NCI-H1930 (cell line): Measurements from ENCODE around the gene MARCKSL1.
"Not testable (repeated sequence)": the region's sequence is repeated elsewhere in the genome, so short reads cannot be mapped to it uniquely, and the experiment has no call there.

Experiments
- DNase-seq, 2 experiments: peaks; one replicate each; lab custom pipeline; 2025; lab: John Stamatoyannopoulos, UW

Gene MARCKSL1, protein sequence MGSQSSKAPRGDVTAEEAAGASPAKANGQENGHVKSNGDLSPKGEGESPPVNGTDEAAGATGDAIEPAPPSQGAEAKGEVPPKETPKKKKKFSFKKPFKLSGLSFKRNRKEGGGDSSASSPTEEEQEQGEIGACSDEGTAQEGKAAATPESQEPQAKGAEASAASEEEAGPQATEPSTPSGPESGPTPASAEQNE

GRCh38 chr1:32335790-32336590 lies at the start of gene MARCKSL1:
TSS of gene MARCKSL1 (minus strand) at chr1:32336233. CDS start at chr1:32336033, 200 bp downstream.
- peak; percentile 62 to 70 for DNase-seq

- DNase-seq: no peak
These were observed 44.0 kb upstream of the MARCKSL1 start for GRCh38 chr1:32380057-32380456.

DNA sequence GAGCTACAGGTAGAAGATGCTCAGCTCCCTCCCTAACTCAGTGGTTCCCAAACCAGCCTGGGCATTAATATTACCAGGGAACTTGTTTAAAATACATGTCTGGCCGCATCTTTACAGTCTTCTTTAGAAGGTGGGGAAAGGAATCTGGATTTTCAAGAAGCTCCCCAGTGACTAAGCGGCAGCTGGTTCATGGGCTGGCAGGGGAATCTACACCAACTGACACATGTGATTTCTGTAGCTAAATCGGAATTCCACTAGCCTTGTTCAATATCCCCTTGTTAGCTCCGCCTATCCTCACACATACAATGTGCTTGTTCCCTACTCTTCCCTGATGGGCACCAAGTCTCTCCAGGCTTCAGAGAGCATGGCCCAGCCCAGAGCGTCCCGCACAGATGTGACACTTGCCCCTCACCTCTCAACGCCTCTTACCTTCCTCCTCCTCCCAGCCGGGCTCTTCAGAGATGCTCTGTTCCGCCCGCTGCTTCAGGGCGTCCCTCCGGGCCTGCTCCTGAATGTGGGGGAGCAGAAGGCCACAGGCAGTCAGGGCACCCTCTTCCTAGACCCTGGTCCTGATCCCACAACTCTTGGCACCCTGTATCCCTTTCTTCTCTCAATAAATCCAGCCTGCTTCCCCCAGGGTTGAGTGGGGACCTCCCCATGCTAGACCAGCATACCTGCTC lies 41.6 kb upstream of the MARCKSL1 start:
- DNase-seq: no peak

DNA sequence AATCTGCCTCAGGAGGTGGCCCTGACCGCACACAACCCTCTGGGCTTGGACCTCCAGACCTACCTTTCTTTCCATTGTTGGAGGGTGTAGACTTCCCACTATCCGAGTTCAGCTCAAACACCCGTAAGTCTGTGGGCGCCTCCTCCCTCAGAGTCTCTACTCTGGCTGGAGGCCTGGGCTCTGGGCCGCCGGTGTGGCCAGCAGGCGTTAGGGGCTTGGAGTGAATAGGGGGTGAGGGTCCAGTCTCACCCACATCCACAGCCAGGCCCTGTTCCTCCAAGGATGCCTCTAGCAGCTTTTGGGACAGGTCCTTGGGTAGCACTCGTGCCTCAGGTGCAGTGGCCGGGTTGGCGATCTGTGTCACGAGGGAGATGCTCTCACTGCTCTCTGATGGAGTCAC lies 40.2 kb upstream of the MARCKSL1 start:
- no peak for DNase-seq

DNA sequence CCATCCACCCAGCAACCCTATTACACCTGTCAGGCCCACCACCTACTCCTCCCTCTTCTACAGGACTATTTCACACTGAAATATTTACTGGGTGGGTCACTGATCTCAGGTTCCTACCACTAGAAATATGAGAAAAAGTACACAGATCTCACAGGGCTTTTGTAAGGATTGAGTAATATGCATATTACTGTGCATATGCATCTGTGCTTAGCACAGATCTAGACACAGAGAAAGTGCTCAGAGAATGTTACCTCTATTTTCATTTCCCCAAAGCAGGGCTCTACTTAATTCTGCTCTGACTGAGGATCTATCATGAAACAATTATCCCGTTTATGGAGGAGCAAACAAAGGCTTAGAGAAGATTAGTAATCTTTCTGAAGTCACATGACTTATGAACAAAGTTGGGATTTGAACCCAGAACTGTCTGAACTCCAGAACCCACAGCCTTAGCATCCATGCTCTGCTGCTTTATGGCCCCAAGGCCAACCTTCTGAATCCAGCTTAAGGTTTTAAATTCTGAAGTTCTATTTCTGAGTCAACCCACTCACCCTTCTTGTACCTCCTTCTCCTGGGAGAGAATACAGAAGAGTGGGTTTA lies 38.1 kb upstream of the MARCKSL1 start:
- DNase-seq: no peak

- no peak for DNase-seq
These were observed 36.2 kb upstream of the MARCKSL1 start for GRCh38 chr1:32372149-32372756.

DNA sequence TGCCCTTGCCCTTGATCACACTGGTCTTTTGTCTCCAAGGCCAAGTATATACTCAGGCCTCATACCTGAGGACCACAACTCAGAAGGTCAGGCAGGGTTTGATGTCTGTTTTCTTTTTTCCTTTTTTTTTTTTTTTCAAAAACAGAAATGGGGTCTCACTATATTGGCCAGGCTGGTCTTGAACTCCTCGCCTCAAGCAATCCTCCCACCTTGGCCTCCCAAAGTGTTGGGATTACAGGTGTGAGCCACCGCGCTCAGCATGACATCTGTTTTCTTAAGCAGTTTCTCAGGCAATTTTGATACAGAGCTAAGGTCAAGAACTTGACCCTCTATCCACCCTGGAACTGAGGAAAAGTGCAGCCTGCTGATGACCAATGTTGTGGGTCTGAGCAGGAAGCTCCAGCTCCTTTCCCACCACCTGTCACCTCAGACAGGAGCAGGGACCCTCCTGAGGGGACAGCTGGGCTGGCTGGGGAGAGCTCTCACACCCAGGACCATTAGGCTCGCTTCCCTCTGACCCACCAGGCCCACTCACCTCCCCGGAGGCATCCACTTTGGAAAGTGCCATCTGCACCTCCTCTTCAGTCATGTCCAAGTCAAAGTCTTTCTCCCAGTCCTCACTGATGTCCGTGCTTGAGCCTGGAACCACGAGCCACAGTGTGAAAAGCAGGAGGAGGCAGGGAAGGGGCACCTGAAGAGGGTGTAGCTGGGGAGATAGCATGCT lies 32.0 kb upstream of the MARCKSL1 start:
- DNase-seq: no peak

- DNase-seq: no peak
These were observed 29.4 kb upstream of the MARCKSL1 start for GRCh38 chr1:32365445-32365844.

- no peak for DNase-seq
These were observed 28.8 kb upstream of the MARCKSL1 start for GRCh38 chr1:32364836-32365235.

DNA sequence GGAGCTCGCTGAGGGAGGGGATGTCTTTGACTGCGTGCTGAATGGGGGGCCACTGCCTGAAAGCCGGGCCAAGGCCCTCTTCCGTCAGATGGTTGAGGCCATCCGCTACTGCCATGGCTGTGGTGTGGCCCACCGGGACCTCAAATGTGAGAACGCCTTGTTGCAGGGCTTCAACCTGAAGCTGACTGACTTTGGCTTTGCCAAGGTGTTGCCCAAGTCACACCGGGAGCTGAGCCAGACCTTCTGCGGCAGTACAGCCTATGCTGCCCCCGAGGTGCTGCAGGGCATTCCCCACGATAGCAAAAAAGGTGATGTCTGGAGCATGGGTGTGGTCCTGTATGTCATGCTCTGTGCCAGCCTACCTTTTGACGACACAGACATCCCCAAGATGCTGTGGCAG lies 27.7 kb upstream of the MARCKSL1 start:
- DNase-seq: no peak

- peak in 1 of 2 experiments; percentile 28 for DNase-seq
These were observed 26.7 kb upstream of the MARCKSL1 start, which contains the start of the genes FAM229A and TSSK3 for GRCh38 chr1:32362474-32363313. TSS of gene FAM229A (minus strand) at chr1:32362485. CDS start at chr1:32362091, 394 bp downstream. TSS of gene TSSK3 (plus strand) at chr1:32362539. CDS start at chr1:32362702, 163 bp downstream.

- peak; percentile 36 to 73 for DNase-seq
These were observed 25.8 kb upstream of the MARCKSL1 start for GRCh38 chr1:32361674-32362473.

DNA sequence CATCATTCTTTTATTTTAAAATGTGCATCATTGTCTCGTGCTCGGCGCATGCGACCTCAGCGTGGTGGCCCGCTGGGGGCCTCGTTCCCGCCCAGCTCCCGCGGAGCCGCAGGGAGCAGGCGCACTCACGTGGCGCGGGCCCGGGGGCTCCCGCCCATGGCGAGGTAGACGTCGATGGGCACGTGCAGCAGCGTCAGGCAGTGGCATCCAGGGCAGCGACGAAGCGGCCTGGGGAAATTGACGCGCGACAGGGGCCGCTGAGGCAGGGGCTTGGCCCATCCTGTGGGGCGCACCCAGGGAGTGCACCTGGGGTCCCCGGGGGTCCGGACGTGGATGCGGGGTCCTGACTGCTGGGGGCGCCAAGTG lies 25.3 kb upstream of the MARCKSL1 start:
- no peak for DNase-seq

DNA sequence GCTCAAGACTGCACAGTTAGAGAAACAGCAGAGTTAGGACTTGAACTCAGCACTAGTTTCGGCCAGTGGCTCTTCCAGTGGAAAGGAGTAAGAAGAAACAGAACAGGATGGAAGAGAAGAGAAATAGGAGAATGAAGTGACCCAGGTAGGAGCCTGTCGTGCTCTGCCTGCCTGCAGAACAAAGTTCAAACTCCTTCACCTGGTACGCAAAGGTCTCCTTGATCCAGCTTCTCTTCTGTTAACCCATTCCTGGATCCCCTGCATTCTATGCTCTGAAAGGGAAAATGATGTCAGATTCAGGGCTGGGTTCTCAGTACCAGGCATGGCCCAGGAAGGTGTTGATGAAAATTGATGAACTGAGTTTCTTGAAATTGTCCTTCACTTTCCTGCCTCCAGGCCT lies 22.4 kb upstream of the MARCKSL1 start:
- no peak for DNase-seq

GRCh38 chr1:32357614-32358013 lies 21.6 kb upstream of the MARCKSL1 start:
- no peak for DNase-seq

DNA sequence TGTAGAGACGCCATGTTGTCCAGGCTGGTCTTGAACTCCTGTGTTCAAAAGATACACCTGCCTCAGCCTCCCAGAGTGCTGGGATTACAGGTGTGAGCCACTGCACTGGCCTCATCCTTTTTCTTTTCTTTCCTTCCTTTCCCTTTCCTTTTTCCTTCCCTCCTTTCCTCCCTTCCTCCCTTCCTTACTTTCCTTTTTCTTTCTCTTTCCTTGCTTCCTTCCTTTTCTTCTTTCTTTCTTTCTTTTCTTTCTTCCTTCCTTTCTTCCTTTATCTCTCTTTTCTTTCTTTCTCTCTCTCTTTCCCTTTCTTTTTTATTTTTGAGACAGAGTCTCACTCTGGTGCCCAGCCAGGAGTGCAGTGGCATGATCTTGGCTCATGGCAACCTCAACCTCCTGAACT lies 20.4 kb upstream of the MARCKSL1 start:
- no peak for DNase-seq

DNA sequence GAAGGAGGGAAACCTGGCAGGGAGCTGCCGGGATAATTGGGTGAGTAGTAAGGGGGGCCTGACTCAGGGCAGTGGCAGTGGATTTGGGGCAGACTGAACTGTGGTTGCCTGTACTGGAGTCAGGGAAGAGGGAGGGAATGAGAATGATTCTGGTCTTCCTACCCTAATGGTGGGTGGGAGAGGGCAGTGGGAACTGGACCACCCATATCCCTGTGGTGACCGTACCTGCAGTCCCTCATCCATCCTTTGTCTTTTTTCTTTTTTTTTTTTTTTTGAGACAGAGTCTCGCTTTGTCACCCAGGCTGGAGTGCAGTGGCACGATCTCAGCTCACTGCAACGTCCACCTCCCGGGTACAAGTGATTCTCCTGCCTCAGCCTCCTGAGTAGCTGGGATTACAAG lies 19.7 kb upstream of the MARCKSL1 start:
- not testable (repeated sequence) for DNase-seq

- DNase-seq: no peak
These were observed 18.0 kb upstream of the MARCKSL1 start for GRCh38 chr1:32353886-32354570.

- DNase-seq: no peak
These were observed 17.4 kb upstream of the MARCKSL1 start for GRCh38 chr1:32353431-32353830.
